Activated naive CD4-positive, alpha-beta T cell treated with anti-CD3 and anti-CD28 coated beads, Interleukin-2, amount 50 U/mL, for 16 hours (primary cell): ENCODE data around the gene DPF3.
"Not testable (repeated sequence)": the region's sequence is repeated elsewhere in the genome, so short reads cannot be mapped to it uniquely, and the experiment has no call there.

Experiments used
- DNase-seq: peaks from one replicate; pipeline ENCODE4 v3.0.0-alpha.2; 2020

DPF3 gene

DNA sequence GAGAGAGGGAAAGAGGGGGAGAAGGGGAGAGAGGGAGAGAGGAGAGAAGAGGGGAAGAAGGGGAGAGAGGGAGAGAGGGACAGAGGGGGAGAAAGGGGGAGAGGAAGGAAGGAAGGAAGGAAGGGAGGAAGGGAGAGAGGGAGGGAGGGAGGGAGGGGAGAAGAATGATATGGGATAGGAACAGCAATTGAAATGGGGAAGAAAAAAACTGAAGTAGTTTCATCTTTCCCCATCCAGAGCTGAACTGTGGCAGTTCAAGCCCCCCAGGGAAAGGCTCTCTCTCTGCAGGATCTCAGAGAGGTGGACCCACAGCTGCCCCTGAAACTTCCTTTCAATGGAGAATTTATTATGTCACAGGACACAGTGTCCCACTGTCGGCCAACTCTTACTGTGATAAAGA, 136.9 kb downstream of the DPF3 start:
- DNase-seq, result no peak

DNA sequence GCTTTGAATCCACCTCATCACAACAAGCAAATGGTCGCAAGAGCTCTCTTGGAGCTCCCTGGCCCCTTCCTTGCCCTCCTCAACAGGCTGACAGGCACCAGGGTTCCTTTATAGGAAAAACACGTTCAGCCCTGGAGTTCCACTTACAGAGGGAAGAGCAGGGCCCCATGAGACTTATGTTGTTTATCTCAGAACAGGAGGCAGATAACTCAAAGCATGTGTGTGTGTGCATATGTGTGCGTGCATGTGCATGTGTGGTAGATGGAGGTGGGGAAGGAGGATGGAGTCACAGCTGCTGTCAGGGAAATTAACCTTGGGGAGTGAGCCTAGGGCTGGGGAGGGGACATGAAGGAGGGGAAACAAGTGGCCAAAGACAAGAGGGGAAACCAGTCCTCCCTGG, 138.1 kb downstream of the DPF3 start:
- no peak for DNase-seq

DNA sequence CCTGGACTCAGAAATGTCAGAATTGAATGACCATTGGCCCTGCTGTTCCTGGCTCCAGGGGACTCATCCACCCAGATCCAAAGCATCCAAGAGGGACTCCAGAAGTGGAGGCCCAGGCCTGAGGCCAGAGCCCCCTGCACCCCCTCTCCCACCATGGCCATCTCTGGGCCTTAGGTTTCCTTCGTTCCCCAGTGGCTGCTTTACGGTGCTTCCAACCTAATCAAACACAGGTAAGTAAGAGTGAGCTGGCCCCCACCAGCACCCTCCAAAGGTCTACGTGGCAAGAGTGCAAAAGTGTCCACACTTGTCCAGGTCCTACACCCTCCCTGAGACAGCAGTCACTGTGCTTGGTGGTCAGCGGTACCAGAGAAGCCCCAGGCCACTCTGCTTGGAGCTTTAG, 139.0 kb downstream of the DPF3 start:
- DNase-seq, result no peak

DNA sequence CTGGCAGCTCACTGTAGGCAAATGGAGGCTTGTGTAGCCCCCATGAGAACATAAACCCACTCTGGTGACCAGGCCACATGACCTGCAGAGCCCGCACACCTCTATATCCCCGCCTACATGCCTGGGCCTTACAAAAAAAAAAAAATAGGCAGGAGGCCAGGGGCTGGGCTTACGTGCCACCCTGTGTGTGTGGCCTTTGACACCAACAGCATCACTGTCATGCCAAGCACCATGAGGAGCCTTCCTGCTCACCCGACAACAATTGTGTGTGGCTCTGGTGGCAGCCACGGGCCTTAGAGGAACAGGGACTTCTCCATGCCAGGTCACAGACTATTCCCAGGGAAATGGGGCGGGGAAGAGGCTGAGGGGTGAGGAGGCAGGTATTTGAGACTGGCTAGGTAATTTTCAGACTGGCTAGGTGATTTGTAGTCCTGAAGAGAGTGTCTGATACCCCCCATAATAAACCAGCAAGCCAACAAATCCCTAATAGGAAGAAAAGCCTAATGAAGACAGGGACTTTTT, 140.0 kb downstream of the DPF3 start:
- DNase-seq, result no peak

DNA sequence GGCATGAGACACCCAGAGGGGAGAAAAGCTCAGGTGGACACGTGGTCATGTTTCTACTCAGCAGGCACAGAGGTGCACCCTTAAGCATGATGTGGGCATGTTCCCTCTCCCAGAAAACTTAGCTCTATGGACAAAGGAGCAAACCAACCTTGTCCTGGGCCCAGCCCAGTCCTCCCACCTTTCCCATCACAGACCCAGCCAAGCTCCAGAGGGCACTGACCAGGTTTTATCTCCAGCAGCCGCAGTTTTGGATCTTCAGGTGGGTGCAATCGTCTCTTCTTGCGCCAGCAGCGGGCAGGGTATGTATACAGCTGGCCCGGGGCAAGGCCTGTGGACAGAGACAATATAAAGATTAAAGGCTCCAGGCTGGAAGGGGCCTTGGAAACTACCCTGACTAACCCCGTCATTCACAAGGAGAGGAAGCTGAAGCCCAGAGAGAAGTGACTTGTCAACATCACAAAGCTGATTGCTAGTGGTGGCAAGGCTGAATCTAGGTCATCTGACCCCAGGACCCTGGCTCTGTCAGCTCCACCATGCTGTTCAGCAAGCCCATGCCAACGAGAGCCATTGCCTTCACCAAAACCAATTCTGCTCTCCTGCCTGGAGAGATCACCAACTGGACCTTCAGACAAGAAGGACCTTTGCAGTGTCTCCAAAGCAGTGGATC, 140.7 kb downstream of the DPF3 start:
- DNase-seq, result no peak

DNA sequence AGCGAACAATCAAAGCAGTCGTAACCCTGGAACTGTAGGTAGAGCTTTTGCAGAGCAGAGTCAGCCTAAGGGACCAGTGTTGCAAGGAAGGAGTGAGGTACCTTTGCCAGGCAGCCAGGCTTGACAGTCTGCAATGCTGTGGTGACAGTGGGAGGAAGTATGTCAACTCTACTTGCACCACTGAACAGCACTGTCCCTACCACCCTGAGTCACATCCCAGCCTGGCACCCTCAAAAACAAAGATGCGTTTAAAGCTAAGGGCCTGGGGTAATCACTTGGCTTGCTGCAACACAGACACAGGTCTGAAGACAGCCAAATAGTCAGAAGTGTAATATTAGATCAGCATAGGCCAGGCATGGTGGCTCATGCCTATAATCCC, 141.9 kb downstream of the DPF3 start:
- no peak for DNase-seq

DNA sequence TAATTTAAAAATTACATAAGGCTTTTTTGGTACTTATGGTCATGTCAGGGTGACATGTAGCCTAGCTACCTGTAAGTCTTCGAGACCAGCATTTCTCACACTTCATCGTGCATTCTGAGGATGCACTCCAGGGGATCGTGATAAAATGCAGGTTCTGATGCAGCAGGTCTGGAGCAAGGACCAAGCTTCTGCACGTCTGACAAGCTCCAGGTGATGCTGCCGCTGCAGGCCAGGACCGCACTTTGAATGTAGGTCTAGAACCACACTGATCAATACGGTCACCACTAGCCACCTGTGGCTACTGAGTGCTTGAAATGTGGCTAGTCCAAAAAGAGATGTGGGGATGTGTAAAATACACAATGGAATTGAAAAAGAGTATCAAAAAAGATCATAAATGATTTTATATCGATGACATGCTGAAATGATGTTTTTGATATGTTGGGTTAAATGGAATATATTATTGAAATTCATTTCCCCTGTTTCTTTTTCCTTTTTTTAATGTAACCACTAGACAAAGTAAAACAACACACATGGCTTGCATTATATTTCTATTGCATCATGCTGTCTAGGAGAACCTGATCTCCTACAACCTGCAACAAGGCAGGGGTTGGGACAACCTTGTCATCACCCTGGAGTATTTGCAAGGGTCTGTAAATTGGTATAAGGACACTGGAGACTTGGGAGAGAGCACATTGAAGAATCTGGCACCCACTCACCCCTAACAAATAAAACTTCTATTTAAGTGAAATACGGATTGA, 142.4 kb downstream of the DPF3 start:
- DNase-seq, result no peak

DNA sequence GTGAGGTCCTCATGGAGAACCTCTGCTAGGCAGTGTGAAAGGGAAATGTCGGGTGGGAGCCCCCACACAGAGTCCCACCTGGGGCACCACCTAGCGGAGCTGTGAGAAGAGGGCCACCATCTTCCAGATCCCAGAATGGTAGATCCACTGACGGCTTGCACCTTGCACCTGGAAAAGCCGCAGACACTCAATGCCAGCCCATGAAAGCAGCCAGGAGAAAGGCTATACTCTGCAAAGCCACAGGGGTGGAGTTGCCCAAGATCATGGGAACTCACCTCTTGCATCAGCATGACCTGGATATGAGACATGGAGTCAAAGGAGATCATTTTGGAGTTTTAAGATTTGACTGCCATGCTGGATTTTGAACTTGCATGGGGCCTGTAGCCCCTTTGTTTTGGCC, 145.0 kb downstream of the DPF3 start:
- DNase-seq, result not testable (repeated sequence)

DNA sequence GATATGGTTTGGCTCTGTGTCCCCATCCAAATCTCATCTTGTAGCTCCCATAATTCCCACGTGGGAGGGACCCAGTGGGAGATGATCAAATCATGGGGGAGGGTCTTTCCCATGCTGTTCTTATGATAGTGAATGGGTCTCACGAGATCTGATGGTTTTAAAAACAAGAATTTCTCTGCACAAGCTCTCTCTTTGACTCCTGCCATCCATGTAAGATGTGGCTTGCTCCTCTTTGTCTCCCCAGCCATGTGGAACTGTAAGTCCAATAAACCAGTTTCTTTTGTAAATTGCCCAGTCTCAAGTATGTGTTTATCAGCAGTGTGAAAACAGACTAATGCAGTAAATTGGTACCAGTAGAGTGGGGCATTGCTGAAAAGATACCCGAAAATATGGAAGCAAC, 146.2 kb downstream of the DPF3 start:
- no peak for DNase-seq

DNA sequence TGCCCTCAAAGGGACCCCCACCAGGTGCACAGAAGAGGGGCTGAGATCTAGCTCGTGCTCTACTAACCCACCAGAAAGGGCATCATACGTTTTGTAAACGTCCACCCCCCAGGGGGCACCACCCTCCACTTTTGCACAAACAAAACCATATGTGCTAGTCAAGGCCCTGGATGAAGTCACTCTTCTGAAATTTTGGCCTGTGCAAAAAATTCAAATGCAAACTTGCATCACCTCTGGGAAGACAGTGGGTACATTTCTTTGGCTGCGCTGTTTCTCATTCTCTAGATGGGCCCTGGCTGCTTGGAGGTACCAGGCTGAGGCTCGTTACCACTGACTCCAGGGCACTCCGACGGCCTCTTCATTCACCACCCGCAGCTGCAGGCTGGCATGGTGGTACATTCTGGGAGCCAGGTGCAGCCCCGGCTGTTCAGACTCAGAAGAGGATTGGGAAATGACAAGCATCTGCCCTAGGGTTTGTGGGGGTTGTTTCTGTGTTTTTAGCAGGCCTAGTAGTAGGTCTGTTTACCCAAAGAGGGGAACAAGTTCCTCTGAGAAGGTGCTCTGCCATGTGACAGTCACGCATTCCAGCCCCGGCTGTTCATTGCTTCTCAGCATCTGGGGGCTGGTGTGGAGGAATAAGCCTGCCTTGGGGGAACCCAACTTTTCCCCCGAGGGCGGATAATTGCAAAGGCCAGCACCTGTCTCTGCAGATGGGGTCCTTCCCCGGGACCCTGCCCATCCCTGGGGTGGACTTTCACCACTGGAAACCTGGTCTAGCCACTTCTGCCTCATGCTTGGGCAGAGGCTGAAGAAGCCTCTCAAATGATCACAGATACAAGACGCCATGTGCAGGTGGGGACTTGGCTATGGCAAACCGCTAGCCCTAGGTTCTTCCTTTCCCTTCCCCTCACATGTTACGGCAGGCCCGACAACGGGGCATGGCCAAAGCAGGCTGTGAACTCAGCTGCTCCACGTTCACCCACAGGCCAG, 147.6 kb downstream of the DPF3 start:
- DNase-seq, result no peak

DNA sequence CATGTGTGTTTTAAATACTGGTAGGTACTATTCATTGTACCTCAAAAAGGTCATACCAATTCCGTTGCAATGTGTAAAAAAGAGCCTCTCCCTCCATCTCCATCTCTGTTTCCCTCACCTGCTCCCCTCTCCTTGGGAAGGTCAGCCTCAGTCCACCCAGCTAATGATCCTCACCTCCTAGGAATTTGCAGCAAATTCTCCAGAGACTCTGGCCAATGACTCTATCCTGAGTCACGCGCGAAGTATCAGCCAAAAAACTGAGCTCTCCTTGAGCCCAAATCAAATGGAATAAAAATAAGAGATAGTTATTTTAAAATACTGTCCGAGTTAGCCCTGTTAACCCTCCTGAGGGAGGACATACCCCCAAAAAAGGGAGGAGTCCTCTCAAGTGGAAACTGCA, 148.4 kb downstream of the DPF3 start:
- no peak for DNase-seq

DNA sequence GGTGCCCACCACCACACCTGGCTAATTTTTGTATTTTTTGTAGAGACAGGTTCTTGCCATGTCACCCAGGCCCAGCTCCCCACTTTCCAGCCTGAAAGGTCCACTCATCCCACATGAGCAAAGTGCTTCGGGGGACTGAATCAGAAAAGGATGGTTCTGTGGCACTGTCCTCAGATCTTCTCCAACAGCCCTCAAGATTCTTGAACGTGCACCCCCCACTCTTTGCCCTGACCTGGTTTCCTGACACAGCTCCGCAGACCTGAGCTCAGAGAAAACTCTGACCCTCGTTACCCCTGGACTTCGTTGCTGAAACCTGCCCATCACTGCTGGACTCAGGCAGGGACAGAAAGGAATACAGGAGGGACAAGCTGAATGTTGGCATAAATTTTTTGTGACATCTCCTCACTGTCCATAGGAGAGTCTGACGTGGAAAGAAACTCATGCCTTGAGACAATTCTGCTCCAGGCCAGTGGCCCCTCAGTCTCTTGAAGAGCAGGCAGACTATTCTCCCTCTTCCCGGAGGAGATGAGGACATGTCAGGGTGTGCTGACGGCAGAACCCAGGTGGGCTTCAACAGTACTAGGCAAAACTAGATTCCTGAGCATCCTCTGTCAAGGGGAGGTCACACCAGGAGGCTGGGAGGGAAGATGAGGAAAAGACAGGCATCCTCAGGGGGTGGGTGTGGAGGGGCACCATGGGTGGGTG, 149.3 kb downstream of the DPF3 start:
- DNase-seq, result no peak

DNA sequence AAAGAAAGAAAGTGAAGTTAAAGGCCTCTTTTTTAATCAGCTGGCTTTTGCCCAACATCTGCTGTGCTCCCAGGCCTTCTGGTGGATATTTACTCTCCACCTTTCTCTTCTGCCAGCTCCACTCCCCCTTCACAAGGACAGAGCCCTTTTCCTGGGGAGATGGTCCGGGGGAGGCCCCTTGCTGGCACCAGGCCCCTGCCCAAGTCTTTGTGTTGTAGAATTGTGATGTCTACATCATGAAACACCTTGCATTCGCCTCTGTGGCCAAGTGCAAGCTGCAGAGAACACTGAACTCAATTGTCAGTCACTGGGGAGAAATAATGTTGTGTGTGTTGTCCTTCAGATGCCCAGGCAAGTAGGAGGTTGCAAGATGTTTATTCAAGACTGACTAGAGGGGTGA, 150.3 kb downstream of the DPF3 start:
- no peak for DNase-seq

DNA sequence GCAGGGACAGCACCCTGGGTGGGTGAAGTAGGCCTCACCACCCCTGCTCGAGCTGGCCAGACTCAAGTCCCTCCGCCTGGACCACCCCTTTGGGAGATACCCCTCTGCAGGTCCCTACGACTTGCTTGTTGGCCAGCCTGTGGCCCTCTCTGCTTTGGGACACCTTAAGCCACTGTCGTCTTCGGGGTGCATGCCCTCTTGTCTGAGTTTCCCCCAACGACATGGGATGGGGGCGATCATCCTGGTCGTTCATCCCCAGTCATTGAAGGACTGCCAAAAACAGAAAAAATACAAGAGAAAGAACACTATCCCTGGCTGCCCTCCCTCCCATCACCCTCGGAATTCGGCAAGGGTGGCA, 151.1 kb downstream of the DPF3 start:
- DNase-seq, result no peak

DNA sequence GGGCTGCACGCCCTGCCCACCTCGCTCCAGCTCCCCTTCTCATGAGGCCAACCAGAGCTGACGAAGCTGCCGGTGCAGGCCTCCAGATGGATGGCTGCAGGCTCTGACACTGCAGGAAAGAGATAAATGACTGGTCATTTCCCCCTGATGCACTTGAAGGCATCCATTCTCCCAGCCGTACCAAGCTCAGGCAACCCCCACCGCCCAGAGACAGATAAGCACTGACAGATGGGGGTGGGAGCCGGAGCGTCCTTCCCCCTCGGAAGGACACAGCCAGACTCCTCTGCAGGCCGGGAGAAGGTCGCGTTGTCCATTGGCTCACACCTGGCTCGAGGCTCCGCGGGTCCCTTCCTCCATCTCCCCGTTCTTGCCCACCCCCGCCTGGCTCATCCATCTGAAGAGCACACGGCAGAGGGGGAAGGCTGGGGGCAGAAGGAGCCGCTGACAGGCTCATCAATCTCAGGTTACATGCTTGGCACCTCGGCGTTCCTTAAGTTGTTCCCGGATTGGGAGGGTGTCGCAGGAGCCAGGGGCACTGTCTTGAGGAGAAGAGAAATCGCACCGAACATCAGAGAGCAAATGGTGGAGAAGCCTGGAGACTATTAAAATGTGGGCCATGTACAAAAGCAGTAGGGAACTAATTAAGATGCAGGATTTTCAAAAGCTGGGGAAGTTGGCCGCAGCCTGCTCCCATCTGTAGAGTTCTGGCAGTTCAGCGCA, 151.6 kb downstream of the DPF3 start:
- no peak for DNase-seq

DNA sequence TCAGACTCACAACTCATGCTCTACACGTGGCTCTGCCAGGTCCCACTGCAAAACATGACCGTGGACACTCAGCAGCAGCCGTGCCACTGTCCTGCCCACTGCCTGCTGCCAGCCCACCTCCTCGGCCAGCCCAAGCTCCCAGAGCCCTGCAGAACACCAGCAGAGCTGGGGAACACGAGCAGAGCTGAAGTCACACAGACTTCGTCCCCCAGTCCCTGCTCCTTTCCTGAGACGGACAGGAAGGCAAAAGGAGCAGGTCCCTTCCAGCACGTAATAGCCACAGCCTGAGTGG, 152.1 kb downstream of the DPF3 start:
- DNase-seq, result no peak

DNA sequence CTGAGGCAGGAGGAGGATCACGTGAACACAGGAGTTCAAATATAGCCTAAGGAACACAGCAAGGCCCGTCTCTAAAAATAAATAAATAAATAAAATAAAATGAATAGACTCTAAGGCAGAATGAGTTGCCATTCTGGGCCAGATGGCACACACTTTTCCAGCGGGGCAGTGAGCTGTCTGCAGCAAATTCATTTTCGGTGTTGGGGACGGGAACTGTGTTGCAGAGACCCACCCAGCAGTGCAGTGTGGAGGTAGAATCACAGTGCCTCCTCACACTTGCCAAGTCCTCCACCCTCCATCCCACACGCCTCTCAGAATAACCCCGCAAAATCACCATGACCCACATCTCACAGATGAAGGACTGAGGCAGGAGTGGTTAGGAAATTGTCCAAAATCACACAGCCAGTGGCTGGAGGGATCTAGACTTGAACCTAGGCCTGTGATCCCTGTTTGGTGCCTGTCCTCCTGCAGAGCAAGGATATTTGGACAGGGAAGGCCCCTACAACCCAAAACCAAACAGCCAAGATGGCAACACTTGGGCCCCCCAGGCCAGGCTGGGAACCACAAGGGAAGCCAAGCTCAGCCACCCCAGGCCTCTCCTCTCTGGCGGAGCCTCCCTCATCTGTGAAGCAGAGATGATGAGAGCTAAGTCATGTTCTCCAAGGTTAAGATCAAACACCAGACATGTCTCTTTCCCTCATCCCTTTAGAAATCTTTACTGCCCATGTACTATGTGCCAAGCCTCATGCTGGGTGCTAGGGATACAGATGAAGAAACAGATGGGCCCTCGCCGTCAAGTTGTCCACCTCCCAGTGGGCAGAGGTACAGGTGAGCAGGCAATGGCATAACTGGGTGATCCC, 152.7 kb downstream of the DPF3 start:
- DNase-seq, result no peak

DNA sequence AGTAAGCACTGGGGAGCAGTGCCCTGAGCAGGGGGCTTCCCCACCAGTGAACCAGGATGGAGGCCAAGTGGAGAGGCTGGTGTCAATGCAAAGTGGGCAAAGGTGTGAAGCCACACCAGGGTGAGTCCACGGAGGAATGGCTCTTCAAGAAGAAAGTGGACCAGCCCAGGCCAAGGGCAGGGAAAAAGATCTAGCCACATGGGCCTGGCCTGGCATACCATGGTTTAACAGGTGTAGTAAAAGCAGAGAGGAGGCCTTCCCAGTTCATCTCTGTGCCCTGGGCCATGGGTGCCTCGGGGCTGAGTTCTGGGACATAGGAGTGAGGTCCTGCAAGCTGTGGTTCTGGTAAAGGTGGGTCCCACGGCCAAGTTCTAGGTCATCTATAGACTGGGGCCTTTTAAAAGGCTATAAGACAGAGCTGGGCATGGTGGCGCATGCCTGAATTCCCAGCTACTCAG, 153.4 kb downstream of the DPF3 start:
- DNase-seq, result no peak

DNA sequence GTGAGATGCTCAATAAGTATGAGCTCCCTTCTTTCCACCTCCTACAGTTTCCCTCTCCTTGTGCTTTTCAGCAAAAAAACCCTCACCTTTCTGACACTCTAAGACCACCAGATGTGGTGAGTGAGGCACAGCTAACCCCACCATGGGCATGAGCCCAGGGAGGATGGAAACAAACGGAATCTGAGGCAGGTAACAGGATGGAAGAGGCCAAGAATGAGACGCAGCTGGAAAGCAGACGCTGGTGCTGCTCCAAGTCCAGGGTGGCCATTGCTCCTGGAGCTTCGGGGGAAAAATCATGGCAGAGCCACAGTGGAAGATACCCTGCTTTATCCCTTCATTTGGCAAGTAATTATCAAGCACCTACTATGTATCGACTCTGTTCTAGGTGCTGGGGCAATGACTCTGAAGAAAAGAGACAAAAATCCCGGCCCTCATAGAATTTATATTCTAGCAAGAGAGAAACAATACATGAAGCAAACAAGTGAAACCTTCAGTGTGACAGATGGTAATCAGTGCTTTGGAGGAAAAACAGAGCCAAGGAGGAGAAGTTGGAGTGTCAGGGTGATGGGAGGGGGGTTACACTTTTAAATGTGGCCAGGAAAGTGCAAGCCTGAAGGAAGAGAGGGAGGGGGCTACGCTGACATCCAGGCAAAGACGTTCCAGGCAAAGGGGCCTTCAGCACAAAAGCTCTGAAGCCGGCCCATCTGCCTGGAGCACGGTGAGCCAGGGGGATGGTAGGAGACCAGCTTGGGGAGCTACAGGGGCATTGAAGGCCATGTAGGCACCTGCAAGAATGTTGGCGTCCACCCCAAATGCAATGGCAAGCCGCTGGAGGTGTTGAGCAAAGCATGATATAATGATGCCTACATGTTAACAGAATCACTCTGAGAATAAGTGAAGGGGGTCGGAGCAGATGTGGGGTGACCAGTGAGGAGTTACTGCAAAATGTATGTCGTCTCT, 154.2 kb downstream of the DPF3 start:
- no peak for DNase-seq

DNA sequence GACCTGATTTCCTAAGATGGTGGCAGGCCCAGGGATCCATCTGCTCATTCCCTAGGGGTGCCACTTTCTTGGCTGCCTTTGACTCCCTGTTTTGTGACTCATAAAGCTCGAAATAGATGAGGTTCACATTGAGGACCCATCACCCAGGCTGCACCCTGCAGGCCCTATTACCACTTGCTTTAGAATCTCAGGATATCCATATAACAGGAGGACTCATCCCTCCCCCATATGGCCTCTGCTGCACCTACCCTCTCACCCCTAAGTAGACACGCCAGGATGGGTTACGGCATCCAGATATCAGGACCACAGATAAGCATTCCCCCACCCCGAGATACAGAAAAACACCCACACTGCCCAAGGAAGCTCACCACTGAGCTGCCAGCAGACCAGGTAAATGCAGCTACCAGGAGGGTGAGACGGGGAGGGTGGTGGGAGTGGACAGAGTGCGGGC, 155.7 kb downstream of the DPF3 start:
- no peak for DNase-seq
